WERI-Rb-1 (cell line): Measurements from ENCODE around the gene TNIK.

ENCODE experiments used
- DNase-seq: peaks from one replicate; pipeline ENCODE4 v3.0.0-alpha.2; 2020
- H3K27ac ChIP-seq: fragments of 250-450 bp; sonication (Bioruptor Pico); 2 replicates; pipeline ENCODE4 v1.5.1; 2020; ENCODE audit warnings: mild to moderate bottlenecking, moderate library complexity
- H3K27me3 ChIP-seq: fragments of 250-450 bp; sonication (Bioruptor Pico); 2 replicates; pipeline ENCODE4 v1.5.1; 2021; ENCODE audit warnings: mild to moderate bottlenecking, low read depth, moderate library complexity; ENCODE audit not compliant: insufficient read depth, severe bottlenecking
- H3K36me3 ChIP-seq: fragments of 250-450 bp; sonication (Bioruptor Pico); 2 replicates; pipeline ENCODE4 v1.5.1; 2020; ENCODE audit warnings: mild to moderate bottlenecking, moderate library complexity
- H3K4me3 ChIP-seq: 2 replicates; pipeline ENCODE4 v1.5.1; 2011; ENCODE audit warnings: low read depth, mild to moderate bottlenecking, control low read depth, low read length
- H3K9me3 ChIP-seq: fragments of 250-450 bp; sonication (Bioruptor Pico); 2 replicates; pipeline ENCODE4 v1.5.1; 2021; ENCODE audit warnings: mild to moderate bottlenecking, moderate library complexity; ENCODE audit not compliant: severe bottlenecking
- CTCF ChIP-seq: IDR thresholded peaks from 2 replicates; pipeline ENCODE4 v1.5.1; 2011; ENCODE audit warnings: low read depth, mild to moderate bottlenecking, control low read depth, inconsistent platforms, low read length

TNIK gene

GRCh38 chr3:171044835-171045793 is 415.1 kb downstream of the TNIK start:
- no peak for TF ChIP-seq CTCF
- no peak for DNase-seq
- no peak overlapping the region for H3K27ac ChIP-seq
- no peaks in the 10 kb centered on the region for H3K9me3 ChIP-seq
- no peaks in the 10 kb centered on the region for H3K36me3 ChIP-seq
- no peak overlapping the region for H3K4me3 ChIP-seq
- no peaks in the 10 kb centered on the region for H3K27me3 ChIP-seq

GRCh38 chr3:171044384-171044783 is 415.8 kb downstream of the TNIK start:
- no peaks in the 10 kb centered on the region for H3K9me3 ChIP-seq
- no peak overlapping the region for H3K27ac ChIP-seq
- TF ChIP-seq CTCF: no peak
- H3K27me3 ChIP-seq: no peaks in the 10 kb centered on the region
- no peak overlapping the region for H3K4me3 ChIP-seq
- no peaks in the 10 kb centered on the region for H3K36me3 ChIP-seq
- DNase-seq: no peak

- no peak overlapping the region for H3K27ac ChIP-seq
- H3K4me3 ChIP-seq: no peak overlapping the region
- no peak for TF ChIP-seq CTCF
- no peaks in the 10 kb centered on the region for H3K9me3 ChIP-seq
- no peaks in the 10 kb centered on the region for H3K36me3 ChIP-seq
- no peak for DNase-seq
- H3K27me3 ChIP-seq: no peaks in the 10 kb centered on the region
Measured at GRCh38 chr3:171039674-171040073, 420.5 kb downstream of the TNIK start.

GRCh38 chr3:171038342-171038741 is 421.9 kb downstream of the TNIK start:
- no peaks in the 10 kb centered on the region for H3K36me3 ChIP-seq
- no peak for DNase-seq
- H3K4me3 ChIP-seq: no peak overlapping the region
- no peak for TF ChIP-seq CTCF
- no peaks in the 10 kb centered on the region for H3K9me3 ChIP-seq
- no peak overlapping the region for H3K27ac ChIP-seq
- H3K27me3 ChIP-seq: no peaks in the 10 kb centered on the region

- Histone ChIP-seq H3K4me3 (peak overlapping the region; percentile 61), H3K27me3 (no peaks in the 10 kb centered on the region), H3K9me3 (no peaks in the 10 kb centered on the region), H3K36me3 (no peaks in the 10 kb centered on the region), H3K27ac (peak overlapping the region; percentile 79)
- TF ChIP-seq CTCF: no peak
- DNase-seq: peak; percentile 63
Measured at GRCh38 chr3:171028779-171029232, 431.4 kb downstream of the TNIK start.
